ENCODE data around the gene GSTT2B. TPM values are rescaled to one million over a fixed set of nuclear protein-coding genes. Genes with fewer than 3 reads are reported as not detected.

Gene GSTT2B
- total and polyA plus RNA-seq, 11 donors = 0.81 to 19.9 (median 6.6) TPM

GRCh38 chr22:24006207-24006913 is 45.4 kb upstream of the GSTT2B start:
- WGBS, 4 donors = 67 to 89% (median 72%) methylated on average over 4 to 10 of the region's 10 CpGs
- DNase-seq = no peak
- H3K27ac ChIP-seq = peak overlapping the region in 3 of 12 donors; percentile 68 to 74 (median 71)
- H3K9me3 ChIP-seq = no peaks in the 10 kb centered on the region
- ATAC-seq = no peak
- no peak overlapping the region for H3K4me3 ChIP-seq
- intact Hi-C loops (cut with DNase I) = loop anchor here in 8 of 10 donors (2.0 to 10.0 kb wide), 7 partner anchors 54 to 168 kb away; no protein-coding TSS in a partner anchor
- H3K36me3 ChIP-seq = no peaks in the 10 kb centered on the region
- H3K4me1 ChIP-seq = peaks cover 0 to 19% (median 7%) of the 10 kb centered on the region in 12 donors
- no peaks in the 10 kb centered on the region for H3K27me3 ChIP-seq
- TF ChIP-seq CTCF (IDR thresholded peaks at IDR 0.05) (no peak), POLR2A (IDR thresholded peaks at IDR 0.05) (no peak)

- ATAC-seq = peak; percentile 92 to 98 (median 96)
These were observed 44.2 kb upstream of the GSTT2B start, which contains the start of gene GSTT4 for GRCh38 chr22:24005201-24005600. GSTT4 (minus strand) TSS chr22:24005453; CDS start chr22:24005356, 97 bp downstream.

GRCh38 chr22:24003887-24004286 is 42.9 kb upstream of the GSTT2B start:
- Histone ChIP-seq H3K27ac (no peak overlapping the region), H3K4me1 (peaks cover 0 to 17% (median 7%) of the 10 kb centered on the region in 12 donors), H3K27me3 (no peaks in the 10 kb centered on the region), H3K36me3 (no peaks in the 10 kb centered on the region), H3K9me3 (no peaks in the 10 kb centered on the region), H3K4me3 (no peak overlapping the region)
- intact Hi-C loops (cut with DNase I) = loop anchor here in 8 of 10 donors (5.0 to 10.0 kb wide), 6 partner anchors 59 to 173 kb away; no protein-coding TSS in a partner anchor
- DNase-seq (no peak), ATAC-seq (no peak)
- no peak for TF ChIP-seq POLR2A (IDR thresholded peaks at IDR 0.05)
- TF ChIP-seq CTCF (IDR thresholded peaks at IDR 0.05) = no peak
- 72 to 86% (median 78%) methylated on average over 9 of the region's 9 CpGs for WGBS, 4 donors

More at GRCh38 chr22:24005201-24005600, 44.2 kb upstream of the GSTT2B start, which contains the start of gene GSTT4:
- TF ChIP-seq POLR2A (IDR thresholded peaks at IDR 0.05) (no peak), CTCF (IDR thresholded peaks at IDR 0.05) (no peak)
- Histone ChIP-seq H3K36me3 (no peaks in the 10 kb centered on the region), H3K4me1 (peaks cover 0 to 17% (median 7%) of the 10 kb centered on the region in 12 donors), H3K9me3 (no peaks in the 10 kb centered on the region), H3K27ac (peak within 1 kb of the TSS in 10 of 12 donors; percentile 13 to 74 (median 57)), H3K27me3 (no peaks in the 10 kb centered on the region), H3K4me3 (no peak within 1 kb of the TSS)
- DNase-seq = peak; percentile 72 to 96 (median 87)
- 26 to 40% (median 32%) methylated on average over 6 of the region's 6 CpGs for WGBS, 4 donors
- intact Hi-C loops (cut with DNase I) = loop anchor here in 8 of 10 donors (5.0 to 10.0 kb wide), 6 partner anchors 53 to 170 kb away; no protein-coding TSS in a partner anchor

GRCh38 chr22:24002851-24003250 is 41.9 kb upstream of the GSTT2B start:
- no peak for ATAC-seq
- 72 to 89% (median 78%) methylated on average over 5 of the region's 5 CpGs for WGBS, 4 donors
- H3K4me1 ChIP-seq = peaks cover 0 to 17% (median 7%) of the 10 kb centered on the region in 12 donors
- H3K27me3 ChIP-seq = no peaks in the 10 kb centered on the region
- no peak for DNase-seq
- no peak overlapping the region for H3K27ac ChIP-seq
- no peak for TF ChIP-seq POLR2A (IDR thresholded peaks at IDR 0.05)
- TF ChIP-seq CTCF (IDR thresholded peaks at IDR 0.05) = no peak
- H3K36me3 ChIP-seq = no peaks in the 10 kb centered on the region
- no peaks in the 10 kb centered on the region for H3K9me3 ChIP-seq
- intact Hi-C loops (cut with DNase I) = loop anchor here in 8 of 10 donors (5.0 to 10.0 kb wide), 6 partner anchors 58 to 174 kb away; no protein-coding TSS in a partner anchor
- H3K4me3 ChIP-seq = no peak overlapping the region

Data from heart left ventricle (tissue), 16 donors.